Bronchial epithelial cell (primary cell): ENCODE measurements around the gene MAPT. TPM values are rescaled to one million over a fixed set of nuclear protein-coding genes. Genes with fewer than 3 reads are reported as not detected.
A peak's percentile ranks its signal among the peaks of the same experiment; 100 is the strongest.

Experiments used
- DNase-seq: peaks from one replicate; pipeline ENCODE4 v3.0.0-alpha.2; 2010; ENCODE audit warnings: low read depth
- FAIRE-seq: peaks from 2 replicates; lab custom pipeline; 2011; peaks lifted over from hg19 to GRCh38; lab: Jason Lieb, UNC
- H3K27me3 ChIP-seq: 2 replicates; pipeline ENCODE4 v1.5.1; 2011; ENCODE audit warnings: low read length; ENCODE audit not compliant: control insufficient read depth, insufficient read depth
- H3K36me3 ChIP-seq: 2 replicates; pipeline ENCODE4 v1.5.1; 2011; ENCODE audit warnings: low read length; ENCODE audit not compliant: control insufficient read depth, insufficient read depth
- H3K4me3 ChIP-seq: 2 replicates; pipeline ENCODE4 v1.5.1; 2011; ENCODE audit warnings: mild to moderate bottlenecking, low read depth, low read length, control low read depth
- CTCF ChIP-seq: IDR thresholded peaks from 2 replicates; pipeline ENCODE4 v1.5.1; 2011; ENCODE audit warnings: mild to moderate bottlenecking, moderate library complexity, low read length, control low read depth, inconsistent platforms; ENCODE audit not compliant: insufficient read depth, severe bottlenecking
- total RNA-seq: library from RNA; depleted of rRNA; stranded (reverse); fragments of >200 nt; gene quantifications from 2 replicates; pipeline ENCODE4 v1.2.1, GENCODE V29; 2014

Gene MAPT
- total RNA-seq, 1 donor from 2014 or later, result 0.26 TPM

DNA sequence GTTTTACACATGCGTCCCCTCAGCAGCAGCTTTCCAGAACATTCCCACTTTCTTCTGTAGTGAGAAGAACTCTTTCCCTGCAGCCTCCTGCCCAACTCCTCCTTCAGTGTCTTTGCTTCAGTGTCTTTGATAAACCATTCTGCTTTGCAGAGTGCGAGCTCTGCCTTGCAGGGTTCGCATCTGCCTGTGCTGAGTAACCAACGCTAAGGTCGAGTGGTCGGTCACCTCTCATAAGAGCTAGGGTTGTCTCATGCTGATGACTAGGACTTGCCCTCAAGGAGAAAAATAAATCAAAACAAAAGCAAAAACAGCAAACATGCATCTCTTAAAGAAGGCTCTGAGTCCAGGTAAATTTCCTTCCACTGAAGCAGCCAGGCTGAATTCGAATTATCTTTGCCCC is 22.7 kb downstream of the MAPT start:
- DNase-seq (no peak), FAIRE-seq (no peak)
- no peak for TF ChIP-seq CTCF
- no peaks in the 10 kb centered on the region for H3K36me3 ChIP-seq
- H3K27me3 ChIP-seq, result no peaks in the 10 kb centered on the region
- no peak overlapping the region for H3K4me3 ChIP-seq

- Histone ChIP-seq H3K27me3 (peaks cover 4% of the 10 kb centered on the region), H3K36me3 (no peaks in the 10 kb centered on the region), H3K4me3 (no peak overlapping the region)
- no peak for FAIRE-seq
- no peak for DNase-seq
- no peak for TF ChIP-seq CTCF
Measured at GRCh38 chr17:45918241-45918745, 23.9 kb downstream of the MAPT start.

DNA sequence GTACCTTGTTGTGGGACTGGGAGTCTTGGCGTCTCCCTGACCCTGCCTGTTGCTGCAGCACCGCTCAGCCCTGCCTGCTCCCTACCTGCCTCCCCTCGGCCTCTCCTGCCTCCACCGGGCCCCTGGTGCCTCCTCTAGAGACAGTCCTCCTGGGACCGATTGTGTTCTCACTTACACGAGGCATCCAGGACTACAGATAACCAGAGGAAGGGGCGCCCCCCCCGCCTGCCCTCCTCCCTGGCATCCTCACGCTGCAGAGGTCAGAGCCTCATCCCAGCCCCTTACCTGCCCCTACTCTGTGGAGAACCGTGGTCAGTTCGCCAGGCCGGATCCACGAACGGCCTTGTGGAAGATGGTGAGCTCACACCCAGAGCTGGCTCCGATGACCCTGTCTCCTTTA is 24.8 kb downstream of the MAPT start:
- H3K27me3 ChIP-seq, result peaks cover 5% of the 10 kb centered on the region
- TF ChIP-seq CTCF, result no peak
- no peak overlapping the region for H3K4me3 ChIP-seq
- no peak for DNase-seq
- no peaks in the 10 kb centered on the region for H3K36me3 ChIP-seq
- no peak for FAIRE-seq

- no peak for FAIRE-seq
- no peak for DNase-seq
- TF ChIP-seq CTCF, result no peak
- peaks cover 5% of the 10 kb centered on the region for H3K27me3 ChIP-seq
- no peaks in the 10 kb centered on the region for H3K36me3 ChIP-seq
- H3K4me3 ChIP-seq, result no peak overlapping the region
Measured at GRCh38 chr17:45920083-45920482, 25.7 kb downstream of the MAPT start.

DNA sequence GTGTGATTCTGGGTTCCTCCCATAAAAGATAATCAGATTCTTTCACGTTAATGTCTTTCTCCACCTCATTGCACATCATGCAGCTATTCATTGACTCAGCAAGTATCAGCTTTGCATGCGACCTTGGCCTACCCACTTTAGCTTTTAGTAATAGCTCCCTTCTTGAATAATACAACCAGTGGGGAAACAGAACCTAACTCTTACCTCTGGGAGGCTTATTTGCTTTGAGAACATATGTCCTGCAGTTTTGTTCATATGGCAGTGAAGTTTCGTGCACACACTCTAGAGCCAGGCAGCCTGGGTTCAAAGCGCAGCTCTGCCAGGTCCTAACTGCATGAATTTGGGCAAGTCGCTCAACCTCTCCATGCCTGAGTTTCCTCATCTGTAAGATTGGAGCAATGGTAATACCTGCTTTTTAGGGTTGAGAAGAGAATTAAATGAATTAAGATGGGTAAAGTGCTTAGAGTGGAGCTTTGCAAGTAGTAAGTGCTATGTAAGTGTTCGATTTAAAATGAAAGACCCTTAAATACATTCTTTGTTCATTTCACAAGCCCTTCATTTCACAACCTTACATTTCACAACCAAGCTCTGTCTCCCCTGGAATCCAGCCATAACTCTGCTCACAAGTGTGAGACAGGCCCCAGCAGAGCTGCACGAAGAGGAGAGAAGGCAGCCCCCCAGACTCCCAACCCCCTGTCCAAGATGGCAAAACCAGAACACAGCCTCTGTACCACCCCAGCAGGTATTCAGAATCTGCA is 29.3 kb downstream of the MAPT start:
- TF ChIP-seq CTCF, result no peak
- Histone ChIP-seq H3K4me3 (no peak overlapping the region), H3K27me3 (peaks cover 5% of the 10 kb centered on the region), H3K36me3 (no peaks in the 10 kb centered on the region)
- DNase-seq (no peak), FAIRE-seq (peak; percentile 13)
